Natural killer cell (primary cell): Measurements from ENCODE around the gene SPRY1. TPM values are rescaled to one million over a fixed set of nuclear protein-coding genes. Genes with fewer than 3 reads are reported as not detected.

Experiments used
- ATAC-seq, 3 donors: fragments of 150-1000 bp in 2 of 3; fragments of 200-7000 bp in 1 of 3; cut with Tn5 transposase; 1 replicate in 1 of 3; 2 replicates in 2 of 3; pipeline ENCODE4 v1.10.0; 2021; ENCODE audit warnings: mild to moderate bottlenecking in 2 of 3, moderate library complexity in 2 of 3
- DNase-seq, 2 donors: peaks; one replicate each; pipeline versions ENCODE4 v3.0.0 to v3.0.0-alpha.2; 2013 to 2021; ENCODE audit warnings: mixed read lengths in 1 of 2
- H3K27ac ChIP-seq: one replicate; pipeline ENCODE4 v1.5.1; 2013; ENCODE audit warnings: mild to moderate bottlenecking, low read length
- H3K27me3 ChIP-seq: one replicate; pipeline ENCODE4 v1.6.1; 2013; ENCODE audit warnings: low read length; ENCODE audit not compliant: control insufficient read depth, insufficient read depth
- H3K36me3 ChIP-seq: one replicate; pipeline ENCODE4 v1.6.1; 2013; ENCODE audit warnings: low read length; ENCODE audit not compliant: control insufficient read depth, insufficient read depth
- H3K4me1 ChIP-seq: one replicate; pipeline ENCODE4 v1.6.1; 2013; ENCODE audit warnings: low read length; ENCODE audit not compliant: control insufficient read depth, insufficient read depth
- H3K4me3 ChIP-seq: one replicate; pipeline ENCODE4 v1.5.1; 2013; ENCODE audit warnings: low read length
- H3K9me3 ChIP-seq: one replicate; pipeline ENCODE4 v1.6.1; 2013; ENCODE audit warnings: low read length; ENCODE audit not compliant: control insufficient read depth, insufficient read depth
- H3K27ac Mint-ChIP-seq, 2 donors: one replicate each; pipeline ENCODE4 v1.8.0; 2022; ENCODE audit warnings: mild to moderate bottlenecking in 2 of 2, mixed read lengths in 2 of 2, moderate library complexity in 1 of 2
- H3K27me3 Mint-ChIP-seq, 2 donors: one replicate each; pipeline ENCODE4 v1.8.0; 2022; ENCODE audit warnings: low read depth in 2 of 2, mixed read lengths in 2 of 2
- H3K36me3 Mint-ChIP-seq: one replicate; pipeline ENCODE4 v1.8.0; 2022; ENCODE audit warnings: mixed read lengths
- H3K4me1 Mint-ChIP-seq, 2 donors: one replicate each; pipeline ENCODE4 v1.8.0; 2022; ENCODE audit warnings: mixed read lengths in 2 of 2
- H3K4me3 Mint-ChIP-seq: one replicate; pipeline ENCODE4 v1.8.0; 2022; ENCODE audit warnings: mild to moderate bottlenecking, moderate library complexity, mixed read lengths
- H3K9me3 Mint-ChIP-seq, 2 donors: one replicate each; pipeline ENCODE4 v1.8.0; 2022; ENCODE audit warnings: mixed read lengths in 2 of 2
- WGBS: methylation state at CpG from one replicate; pipeline ENCODE4 v1.1.7; 2013; ENCODE audit warnings: missing lambda C conversion rate; ENCODE audit not compliant: insufficient coverage; 5-methylcytosine and 5-hydroxymethylcytosine counted together
- intact Hi-C: fragments of 100-400 bp; cut with micrococcal nuclease; formaldehyde crosslinking; loops from one replicate; pipeline ENCODE4 v1.14.2; 2022
- total RNA-seq, 4 donors: library from RNA; stranded (reverse); fragments of 120-200 nt in 1 of 4; gene quantifications; one replicate each; pipeline versions ENCODE4 v1.2.3 to v1.2.4, GENCODE V29; 2013 to 2022
- TF ChIP-seq, protein P1 (sequence below): fragments of 200-600 bp; IDR thresholded peaks from one replicate; pipeline ENCODE4 v1.8.0; 2022; ENCODE audit warnings: antibody characterized with exemption

Gene SPRY1, protein sequence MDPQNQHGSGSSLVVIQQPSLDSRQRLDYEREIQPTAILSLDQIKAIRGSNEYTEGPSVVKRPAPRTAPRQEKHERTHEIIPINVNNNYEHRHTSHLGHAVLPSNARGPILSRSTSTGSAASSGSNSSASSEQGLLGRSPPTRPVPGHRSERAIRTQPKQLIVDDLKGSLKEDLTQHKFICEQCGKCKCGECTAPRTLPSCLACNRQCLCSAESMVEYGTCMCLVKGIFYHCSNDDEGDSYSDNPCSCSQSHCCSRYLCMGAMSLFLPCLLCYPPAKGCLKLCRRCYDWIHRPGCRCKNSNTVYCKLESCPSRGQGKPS
- 1 to 10 TPM; 8.7 to 9.8 (median 9.5) TPM for total RNA-seq
- total RNA-seq (2013) = 7.5 TPM

DNA sequence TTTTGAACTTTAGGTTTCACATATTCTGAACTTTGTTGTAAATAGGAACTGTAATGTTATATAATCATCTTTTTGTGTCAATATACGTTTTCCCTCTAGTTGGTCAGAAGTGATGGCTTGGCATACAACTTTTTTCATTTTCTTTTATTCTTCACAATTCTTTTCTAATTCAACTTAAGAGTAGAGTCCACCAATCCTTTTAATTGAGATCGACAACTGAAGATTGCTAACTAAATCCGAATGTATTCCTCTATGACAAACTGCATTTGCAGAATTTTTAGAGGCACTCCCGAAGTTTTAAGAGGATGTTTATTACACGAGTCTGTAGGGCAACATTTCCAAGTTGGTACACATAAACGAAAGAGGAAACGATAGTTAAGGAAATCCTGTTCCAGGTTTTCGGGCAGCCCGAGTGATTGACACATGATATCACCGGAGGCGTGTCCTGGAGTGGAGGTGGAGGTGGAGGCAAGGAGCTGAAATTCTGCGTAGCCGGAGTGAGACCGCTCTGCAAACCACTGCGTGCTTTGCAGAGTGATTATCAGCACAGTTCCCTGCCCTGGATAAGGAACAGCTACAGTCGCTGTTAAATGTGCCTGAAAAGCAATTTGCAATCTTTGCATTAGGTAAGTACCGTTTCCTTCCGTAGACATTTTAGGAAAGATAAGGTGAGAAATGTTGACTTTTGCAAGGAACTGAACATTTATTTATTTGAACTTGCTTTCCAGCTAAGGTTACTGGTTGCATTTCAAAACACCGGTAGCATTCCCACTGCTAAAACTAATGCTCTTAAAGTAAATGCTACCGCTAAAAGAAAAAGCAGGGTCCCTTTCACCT, at the start of gene SPRY1:
Gene SPRY1 (plus strand): TSS at position 489 of the 837 bp plus-strand sequence. CDS start 4,797 bp downstream, outside the sequence.
- intact Hi-C loops = loop anchor here (2.0 kb wide), 2 partner anchors 82 to 202 kb away; no protein-coding TSS in a partner anchor
- TF ChIP-seq, protein P1, sequence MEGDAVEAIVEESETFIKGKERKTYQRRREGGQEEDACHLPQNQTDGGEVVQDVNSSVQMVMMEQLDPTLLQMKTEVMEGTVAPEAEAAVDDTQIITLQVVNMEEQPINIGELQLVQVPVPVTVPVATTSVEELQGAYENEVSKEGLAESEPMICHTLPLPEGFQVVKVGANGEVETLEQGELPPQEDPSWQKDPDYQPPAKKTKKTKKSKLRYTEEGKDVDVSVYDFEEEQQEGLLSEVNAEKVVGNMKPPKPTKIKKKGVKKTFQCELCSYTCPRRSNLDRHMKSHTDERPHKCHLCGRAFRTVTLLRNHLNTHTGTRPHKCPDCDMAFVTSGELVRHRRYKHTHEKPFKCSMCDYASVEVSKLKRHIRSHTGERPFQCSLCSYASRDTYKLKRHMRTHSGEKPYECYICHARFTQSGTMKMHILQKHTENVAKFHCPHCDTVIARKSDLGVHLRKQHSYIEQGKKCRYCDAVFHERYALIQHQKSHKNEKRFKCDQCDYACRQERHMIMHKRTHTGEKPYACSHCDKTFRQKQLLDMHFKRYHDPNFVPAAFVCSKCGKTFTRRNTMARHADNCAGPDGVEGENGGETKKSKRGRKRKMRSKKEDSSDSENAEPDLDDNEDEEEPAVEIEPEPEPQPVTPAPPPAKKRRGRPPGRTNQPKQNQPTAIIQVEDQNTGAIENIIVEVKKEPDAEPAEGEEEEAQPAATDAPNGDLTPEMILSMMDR = no peak
- Mint-ChIP-seq H3K9me3 (no peaks in the 10 kb centered on the region), H3K27me3 (peaks cover 11 to 13% of the 10 kb centered on the region in 2 donors), H3K27ac (peak within 1 kb of the TSS; percentile 72 to 76), H3K36me3 (no peaks in the 10 kb centered on the region), H3K4me3 (peak within 1 kb of the TSS; percentile 92), H3K4me1 (peaks cover 29 to 36% of the 10 kb centered on the region in 2 donors)
- WGBS = 1% methylated on average over 19 of the region's 20 CpGs
- DNase-seq (peak; percentile 50 to 85), ATAC-seq (peak; percentile 43 to 53 (median 52))
- Histone ChIP-seq H3K27ac (peak within 1 kb of the TSS; percentile 15), H3K4me1 (peaks cover 25% of the 10 kb centered on the region), H3K4me3 (peak within 1 kb of the TSS; percentile 49), H3K27me3 (peaks cover 10% of the 10 kb centered on the region), H3K9me3 (no peaks in the 10 kb centered on the region), H3K36me3 (no peaks in the 10 kb centered on the region)

DNA sequence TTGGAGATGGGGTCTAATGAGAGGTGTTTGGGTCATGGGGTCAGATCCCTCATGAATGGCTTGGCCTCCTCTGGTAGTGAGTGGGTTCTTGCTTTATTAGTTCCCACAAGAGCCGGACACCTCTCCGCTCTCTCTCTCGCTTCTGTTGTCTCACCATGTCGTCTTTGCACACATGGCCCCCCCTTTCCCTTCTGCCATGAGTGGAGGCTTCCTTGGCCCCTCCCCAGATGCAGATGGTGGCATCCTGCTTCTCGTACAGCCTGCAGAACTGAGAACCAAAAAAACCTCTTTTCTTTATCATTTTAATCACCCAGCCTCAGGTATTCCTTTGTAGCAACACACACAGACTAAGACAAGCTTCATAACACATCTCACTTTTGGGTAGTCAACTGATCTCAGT, 49.6 kb upstream of the SPRY1 start:
- WGBS = 60% methylated on average over 5 of the region's 5 CpGs
- H3K27me3 Mint-ChIP-seq = peaks cover 3 to 8% of the 10 kb centered on the region in 2 donors

DNA sequence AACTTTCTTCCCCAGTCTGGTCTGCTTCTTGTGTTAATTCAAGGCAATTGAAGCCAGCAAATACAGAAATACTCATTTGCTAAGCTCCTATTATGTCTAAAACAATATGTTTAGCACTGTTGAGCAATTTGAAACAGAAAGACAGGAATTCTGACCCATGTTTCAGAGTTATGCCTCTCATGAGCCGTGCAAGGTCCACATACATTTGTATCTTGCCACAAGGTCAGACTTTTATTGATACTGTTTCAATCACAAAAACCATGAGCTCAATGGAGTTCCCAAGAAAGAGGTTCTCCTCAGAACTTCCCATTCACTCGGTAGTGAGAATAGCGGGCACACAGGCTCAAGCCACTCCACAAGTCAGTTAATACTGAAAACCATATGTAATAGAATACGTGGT, 47.6 kb upstream of the SPRY1 start:
- peaks cover 3 to 8% of the 10 kb centered on the region in 2 donors for H3K27me3 Mint-ChIP-seq
- TF ChIP-seq, protein P1 = no peak
- H3K4me1 Mint-ChIP-seq = peaks cover 11 to 17% of the 10 kb centered on the region in 2 donors

More for the DNA sequence above, 49.6 kb upstream of the SPRY1 start:
- Mint-ChIP-seq H3K4me1 (peaks cover 0 to 6% of the 10 kb centered on the region in 2 donors), H3K27ac (no peak overlapping the region), H3K9me3 (no peaks in the 10 kb centered on the region), H3K36me3 (no peaks in the 10 kb centered on the region), H3K4me3 (no peak overlapping the region)
- intact Hi-C loops = no loop called here
- Histone ChIP-seq H3K27me3 (no peaks in the 10 kb centered on the region), H3K27ac (no peak overlapping the region), H3K4me3 (no peak overlapping the region), H3K9me3 (no peaks in the 10 kb centered on the region), H3K4me1 (no peaks in the 10 kb centered on the region), H3K36me3 (no peaks in the 10 kb centered on the region)
- no peak for DNase-seq
- TF ChIP-seq, protein P1 = no peak
- ATAC-seq = no peak

More for the DNA sequence above, 47.6 kb upstream of the SPRY1 start:
- H3K27me3 ChIP-seq = no peaks in the 10 kb centered on the region
- Mint-ChIP-seq H3K4me3 (no peak overlapping the region), H3K27ac (no peak overlapping the region), H3K9me3 (no peaks in the 10 kb centered on the region), H3K36me3 (no peaks in the 10 kb centered on the region)
- H3K9me3 ChIP-seq = no peaks in the 10 kb centered on the region
- H3K27ac ChIP-seq = no peak overlapping the region
- intact Hi-C loops = no loop called here
- H3K36me3 ChIP-seq = no peaks in the 10 kb centered on the region
- ATAC-seq (no peak), DNase-seq (no peak)
- over 99% methylated on average over 4 of the region's 4 CpGs for WGBS
- no peak overlapping the region for H3K4me3 ChIP-seq
- no peaks in the 10 kb centered on the region for H3K4me1 ChIP-seq
